MM.1S (cell line): Measurements from ENCODE around the gene COPS2.

Source experiments
- EZH2 ChIP-seq: fragments of 300-600 bp; sonication (generic); optimal IDR thresholded peaks from 2 replicates; pipeline ENCODE3; 2017; ENCODE audit warnings: low read depth, mild to moderate bottlenecking, antibody characterized with exemption, low read length, mixed read lengths
- EZH2phosphoT487 ChIP-seq: fragments of 300-600 bp; sonication (generic); IDR thresholded peaks from 2 replicates; pipeline ENCODE4 v1.6.1; 2018; ENCODE audit warnings: antibody characterized with exemption, low read length
- TF ChIP-seq, protein P1 (sequence below): fragments of 300-600 bp; sonication (generic); IDR thresholded peaks from 2 replicates; pipeline ENCODE4 v1.5.1; 2016; ENCODE audit warnings: antibody characterized with exemption, low read length, mixed read lengths

DNA sequence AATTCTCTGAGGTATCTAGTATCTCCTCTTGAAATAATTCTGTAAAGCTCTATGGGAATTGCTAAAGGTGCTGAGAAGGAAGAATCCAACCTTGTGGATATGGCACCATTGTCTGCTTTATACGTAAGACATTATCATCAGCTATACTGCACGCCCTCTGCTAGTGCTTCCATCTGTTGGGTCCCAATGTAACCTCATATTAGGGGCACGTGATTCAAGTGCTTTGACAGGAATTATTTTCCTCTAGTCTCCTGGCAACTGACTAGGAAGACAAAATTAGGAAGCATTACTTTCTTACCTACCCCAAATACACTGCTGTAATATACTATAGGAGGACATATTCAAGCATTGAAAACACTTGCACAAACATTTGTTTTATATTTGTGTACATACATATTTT, 24.0 kb downstream of the COPS2 start:
- TF ChIP-seq, protein P1, sequence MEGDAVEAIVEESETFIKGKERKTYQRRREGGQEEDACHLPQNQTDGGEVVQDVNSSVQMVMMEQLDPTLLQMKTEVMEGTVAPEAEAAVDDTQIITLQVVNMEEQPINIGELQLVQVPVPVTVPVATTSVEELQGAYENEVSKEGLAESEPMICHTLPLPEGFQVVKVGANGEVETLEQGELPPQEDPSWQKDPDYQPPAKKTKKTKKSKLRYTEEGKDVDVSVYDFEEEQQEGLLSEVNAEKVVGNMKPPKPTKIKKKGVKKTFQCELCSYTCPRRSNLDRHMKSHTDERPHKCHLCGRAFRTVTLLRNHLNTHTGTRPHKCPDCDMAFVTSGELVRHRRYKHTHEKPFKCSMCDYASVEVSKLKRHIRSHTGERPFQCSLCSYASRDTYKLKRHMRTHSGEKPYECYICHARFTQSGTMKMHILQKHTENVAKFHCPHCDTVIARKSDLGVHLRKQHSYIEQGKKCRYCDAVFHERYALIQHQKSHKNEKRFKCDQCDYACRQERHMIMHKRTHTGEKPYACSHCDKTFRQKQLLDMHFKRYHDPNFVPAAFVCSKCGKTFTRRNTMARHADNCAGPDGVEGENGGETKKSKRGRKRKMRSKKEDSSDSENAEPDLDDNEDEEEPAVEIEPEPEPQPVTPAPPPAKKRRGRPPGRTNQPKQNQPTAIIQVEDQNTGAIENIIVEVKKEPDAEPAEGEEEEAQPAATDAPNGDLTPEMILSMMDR: no peak
- TF ChIP-seq EZH2 (no peak), EZH2phosphoT487 (no peak)
